ENCODE results near the gene GAA.

GAA gene

DNA sequence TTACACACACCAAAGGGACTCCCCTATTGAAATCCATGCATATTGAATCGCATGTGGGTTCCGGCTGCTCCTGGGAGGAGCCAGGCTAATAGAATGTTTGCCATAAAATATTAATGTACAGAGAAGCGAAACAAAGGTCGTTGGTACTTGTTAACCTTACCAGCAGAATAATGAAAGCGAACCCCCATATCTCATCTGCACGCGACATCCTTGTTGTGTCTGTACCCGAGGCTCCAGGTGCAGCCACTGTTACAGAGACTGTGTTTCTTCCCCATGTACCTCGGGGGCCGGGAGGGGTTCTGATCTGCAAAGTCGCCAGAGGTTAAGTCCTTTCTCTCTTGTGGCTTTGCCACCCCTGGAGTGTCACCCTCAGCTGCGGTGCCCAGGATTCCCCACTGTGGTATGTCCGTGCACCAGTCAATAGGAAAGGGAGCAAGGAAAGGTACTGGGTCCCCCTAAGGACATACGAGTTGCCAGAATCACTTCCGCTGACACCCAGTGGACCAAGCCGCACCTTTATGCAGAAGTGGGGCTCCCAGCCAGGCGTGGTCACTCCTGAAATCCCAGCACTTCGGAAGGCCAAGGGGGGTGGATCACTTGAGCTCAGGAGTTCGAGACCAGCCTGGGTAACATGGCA, 2.2 kb downstream of the GAA start:
- DNase-seq (ENCODE audit: low read depth in 2 of 2) = no peak

DNA sequence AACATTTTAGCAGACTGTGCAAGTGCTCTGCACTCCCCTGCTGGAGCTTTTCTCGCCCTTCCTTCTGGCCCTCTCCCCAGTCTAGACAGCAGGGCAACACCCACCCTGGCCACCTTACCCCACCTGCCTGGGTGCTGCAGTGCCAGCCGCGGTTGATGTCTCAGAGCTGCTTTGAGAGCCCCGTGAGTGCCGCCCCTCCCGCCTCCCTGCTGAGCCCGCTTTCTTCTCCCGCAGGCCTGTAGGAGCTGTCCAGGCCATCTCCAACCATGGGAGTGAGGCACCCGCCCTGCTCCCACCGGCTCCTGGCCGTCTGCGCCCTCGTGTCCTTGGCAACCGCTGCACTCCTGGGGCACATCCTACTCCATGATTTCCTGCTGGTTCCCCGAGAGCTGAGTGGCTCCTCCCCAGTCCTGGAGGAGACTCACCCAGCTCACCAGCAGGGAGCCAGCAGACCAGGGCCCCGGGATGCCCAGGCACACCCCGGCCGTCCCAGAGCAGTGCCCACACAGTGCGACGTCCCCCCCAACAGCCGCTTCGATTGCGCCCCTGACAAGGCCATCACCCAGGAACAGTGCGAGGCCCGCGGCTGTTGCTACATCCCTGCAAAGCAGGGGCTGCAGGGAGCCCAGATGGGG, 3.1 kb downstream of the GAA start:
- DNase-seq (ENCODE audit: low read depth in 2 of 2) = no peak

DNA sequence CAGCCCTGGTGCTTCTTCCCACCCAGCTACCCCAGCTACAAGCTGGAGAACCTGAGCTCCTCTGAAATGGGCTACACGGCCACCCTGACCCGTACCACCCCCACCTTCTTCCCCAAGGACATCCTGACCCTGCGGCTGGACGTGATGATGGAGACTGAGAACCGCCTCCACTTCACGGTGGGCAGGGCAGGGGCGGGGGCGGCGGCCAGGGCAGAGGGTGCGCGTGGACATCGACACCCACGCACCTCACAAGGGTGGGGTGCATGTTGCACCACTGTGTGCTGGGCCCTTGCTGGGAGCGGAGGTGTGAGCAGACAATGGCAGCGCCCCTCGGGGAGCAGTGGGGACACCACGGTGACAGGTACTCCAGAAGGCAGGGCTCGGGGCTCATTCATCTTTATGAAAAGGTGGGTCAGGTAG, 3.6 kb downstream of the GAA start:
- DNase-seq (ENCODE audit: low read depth in 2 of 2) = no peak

DNA sequence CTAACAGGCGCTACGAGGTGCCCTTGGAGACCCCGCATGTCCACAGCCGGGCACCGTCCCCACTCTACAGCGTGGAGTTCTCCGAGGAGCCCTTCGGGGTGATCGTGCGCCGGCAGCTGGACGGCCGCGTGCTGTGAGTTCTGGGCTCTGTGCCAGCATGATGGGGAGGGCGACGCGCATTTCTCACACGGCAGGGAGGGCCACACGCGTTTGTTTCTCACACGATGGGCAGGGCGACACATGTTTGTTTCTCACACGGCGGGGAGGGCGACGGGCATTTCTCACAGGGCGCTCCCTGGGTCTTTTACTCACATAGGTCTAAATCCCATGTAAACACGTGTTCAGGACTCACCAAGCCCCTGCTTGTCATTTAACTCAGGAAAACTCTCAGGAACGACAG, 4.4 kb downstream of the GAA start:
- no peak for DNase-seq (ENCODE audit: low read depth in 2 of 2)

DNA sequence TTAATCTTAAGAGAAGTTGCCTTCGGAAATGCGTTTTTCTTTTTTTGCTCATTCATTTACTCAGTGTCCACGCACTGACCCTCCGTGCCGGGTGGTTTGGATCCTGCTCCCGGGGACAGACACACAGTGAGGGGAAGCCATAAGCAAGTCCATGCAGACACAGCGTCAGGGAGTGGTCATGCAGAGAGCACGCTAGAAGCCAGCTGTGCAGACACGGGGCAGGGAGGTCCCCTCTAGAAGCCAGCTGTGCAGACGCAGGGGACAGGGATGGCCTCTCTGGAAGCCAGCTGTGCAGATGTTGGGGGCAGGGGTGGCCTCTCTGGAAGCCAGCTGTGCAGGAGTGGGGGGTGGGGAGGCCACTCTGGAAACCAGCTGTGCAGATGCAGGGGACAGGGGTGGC, 4.8 kb downstream of the GAA start:
- no peak for DNase-seq (ENCODE audit: low read depth in 2 of 2)

DNA sequence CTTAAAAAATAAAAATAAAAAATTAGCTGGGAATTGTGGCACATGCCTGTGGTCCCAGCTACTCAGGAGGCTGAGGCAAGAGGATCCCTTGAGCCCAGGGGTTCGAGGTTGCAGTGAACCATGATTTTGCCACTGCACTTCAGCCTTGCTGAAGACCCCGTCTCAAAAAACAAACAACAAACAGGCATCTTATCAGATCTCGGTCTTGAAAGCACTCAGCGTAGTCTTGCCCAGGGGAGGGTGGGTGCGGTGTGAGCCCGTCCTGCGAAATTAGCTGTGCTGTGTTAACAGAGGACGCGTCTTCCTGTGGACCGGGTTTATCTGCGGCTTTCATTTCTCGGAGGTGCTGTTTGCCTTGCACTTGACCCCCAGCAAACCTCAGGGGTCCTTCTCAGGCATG, 5.4 kb downstream of the GAA start:
- no peak for DNase-seq (ENCODE audit: low read depth in 2 of 2)

DNA sequence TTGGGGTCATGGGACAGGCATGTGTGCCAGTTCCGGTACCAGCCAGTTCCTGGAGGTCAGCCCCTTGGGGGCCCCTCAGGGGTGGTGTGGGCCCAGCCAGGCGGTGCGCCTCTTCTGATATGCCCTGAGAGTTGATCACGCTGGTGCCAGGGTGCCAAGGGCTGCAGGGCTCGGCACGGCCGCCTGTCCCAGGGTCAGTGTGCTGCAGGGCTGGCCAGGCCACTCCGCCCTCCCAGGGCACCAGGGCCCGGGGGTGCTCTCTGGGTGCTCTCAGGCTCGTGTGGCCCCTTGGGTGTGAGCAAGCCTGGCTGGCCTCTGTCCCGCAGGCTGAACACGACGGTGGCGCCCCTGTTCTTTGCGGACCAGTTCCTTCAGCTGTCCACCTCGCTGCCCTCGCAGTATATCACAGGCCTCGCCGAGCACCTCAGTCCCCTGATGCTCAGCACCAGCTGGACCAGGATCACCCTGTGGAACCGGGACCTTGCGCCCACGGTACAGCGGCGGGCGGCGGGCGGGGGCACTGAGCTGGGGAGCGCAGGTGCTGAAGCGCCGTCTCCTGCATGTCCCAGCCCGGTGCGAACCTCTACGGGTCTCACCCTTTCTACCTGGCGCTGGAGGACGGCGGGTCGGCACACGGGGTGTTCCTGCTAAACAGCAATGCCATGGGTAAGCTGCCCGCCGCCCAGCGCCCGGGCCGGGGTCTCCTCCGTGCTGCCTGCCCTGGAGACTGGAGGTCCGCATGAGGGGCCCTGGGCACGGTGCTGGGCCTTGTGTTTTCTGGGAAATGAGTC, 6.0 kb downstream of the GAA start:
- no peak for DNase-seq (ENCODE audit: low read depth in 2 of 2)

DNA sequence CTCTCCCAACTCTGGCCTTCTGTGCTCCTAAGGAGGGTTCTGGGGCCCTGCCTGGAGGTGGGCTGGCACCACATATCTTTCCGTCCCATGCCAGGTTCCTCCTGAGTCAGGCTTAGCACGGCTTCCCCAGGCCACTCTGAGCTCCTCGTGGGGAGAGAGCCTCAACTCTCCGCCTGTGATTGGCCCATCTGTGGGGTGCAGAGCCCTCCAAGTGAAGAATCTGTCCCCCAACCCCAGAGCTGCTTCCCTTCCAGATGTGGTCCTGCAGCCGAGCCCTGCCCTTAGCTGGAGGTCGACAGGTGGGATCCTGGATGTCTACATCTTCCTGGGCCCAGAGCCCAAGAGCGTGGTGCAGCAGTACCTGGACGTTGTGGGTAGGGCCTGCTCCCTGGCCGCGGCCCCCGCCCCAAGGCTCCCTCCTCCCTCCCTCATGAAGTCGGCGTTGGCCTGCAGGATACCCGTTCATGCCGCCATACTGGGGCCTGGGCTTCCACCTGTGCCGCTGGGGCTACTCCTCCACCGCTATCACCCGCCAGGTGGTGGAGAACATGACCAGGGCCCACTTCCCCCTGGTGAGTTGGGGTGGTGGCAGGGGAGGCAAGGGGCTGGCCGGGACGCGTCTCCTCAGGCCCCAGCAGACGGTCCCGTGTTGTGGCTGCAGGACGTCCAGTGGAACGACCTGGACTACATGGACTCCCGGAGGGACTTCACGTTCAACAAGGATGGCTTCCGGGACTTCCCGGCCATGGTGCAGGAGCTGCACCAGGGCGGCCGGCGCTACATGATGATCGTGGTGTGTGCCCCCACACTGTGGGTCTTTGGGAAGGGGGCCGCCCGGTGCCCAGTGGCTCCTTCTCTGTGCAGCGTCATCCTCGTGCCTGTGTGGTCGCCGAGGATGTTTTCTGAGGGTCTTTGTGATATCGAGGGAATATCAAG, 6.9 kb downstream of the GAA start:
- no peak for DNase-seq (ENCODE audit: low read depth in 2 of 2)

DNA sequence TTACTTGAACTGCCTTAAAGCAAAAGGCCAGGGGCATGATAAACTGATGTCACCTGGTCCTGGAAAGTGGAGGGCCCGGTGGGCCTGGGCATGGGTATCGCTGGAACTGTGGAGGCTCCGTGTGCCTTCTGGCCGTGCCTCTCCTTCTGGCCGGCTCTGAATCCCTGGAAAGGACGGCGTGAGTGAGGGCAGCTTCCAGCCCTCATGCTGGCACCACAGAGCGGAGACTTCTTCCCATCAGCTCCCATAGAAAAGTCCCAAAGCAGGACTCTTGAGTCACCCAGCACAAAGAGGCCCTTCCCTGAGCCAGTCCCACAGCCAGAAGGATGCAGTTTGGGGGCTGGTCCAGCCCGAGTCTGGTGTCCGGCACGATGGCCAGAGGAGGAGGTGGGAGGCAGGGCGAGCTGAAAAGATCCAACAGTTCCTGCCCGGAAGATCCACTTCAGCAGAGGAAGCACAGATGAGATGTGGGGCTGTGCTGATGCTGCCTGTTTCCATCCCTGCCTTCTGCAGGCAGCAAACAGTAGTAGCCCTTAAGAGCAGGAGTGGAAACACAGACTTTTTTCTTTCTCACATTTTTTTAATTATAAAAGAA, 7.8 kb downstream of the GAA start:
- DNase-seq (ENCODE audit: low read depth in 2 of 2) = no peak

DNA sequence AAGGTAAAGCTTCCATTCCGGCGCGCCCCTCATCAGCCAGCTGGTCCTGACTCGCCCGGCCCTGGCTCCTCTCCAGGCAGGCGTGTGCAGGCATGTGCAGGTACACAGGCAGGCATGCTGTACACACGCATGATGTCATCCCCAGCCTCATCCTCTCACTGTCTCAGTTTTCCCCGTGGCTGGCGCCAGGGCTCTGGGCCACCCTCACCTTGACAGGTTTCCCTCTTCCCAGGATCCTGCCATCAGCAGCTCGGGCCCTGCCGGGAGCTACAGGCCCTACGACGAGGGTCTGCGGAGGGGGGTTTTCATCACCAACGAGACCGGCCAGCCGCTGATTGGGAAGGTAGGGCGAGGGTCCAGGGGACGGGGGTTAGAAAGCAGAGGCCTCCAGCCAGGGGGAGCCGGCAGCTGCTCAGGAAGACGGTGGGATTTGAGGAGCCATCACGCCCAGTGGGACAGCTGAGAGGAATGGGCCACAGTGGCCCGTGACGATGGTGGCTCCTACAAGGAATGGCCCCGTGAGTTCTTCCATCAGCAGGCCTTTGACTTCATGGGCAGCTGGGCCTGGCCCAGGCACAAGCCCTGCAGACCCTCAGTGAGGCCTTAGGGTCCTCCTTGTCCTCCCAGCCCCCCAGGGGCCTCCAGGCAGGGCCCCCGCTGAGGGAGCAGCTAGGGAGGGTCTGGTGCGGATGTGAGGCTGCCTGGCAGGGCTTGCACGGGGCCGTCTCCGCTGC, 8.5 kb downstream of the GAA start:
- no peak for DNase-seq (ENCODE audit: low read depth in 2 of 2)

DNA sequence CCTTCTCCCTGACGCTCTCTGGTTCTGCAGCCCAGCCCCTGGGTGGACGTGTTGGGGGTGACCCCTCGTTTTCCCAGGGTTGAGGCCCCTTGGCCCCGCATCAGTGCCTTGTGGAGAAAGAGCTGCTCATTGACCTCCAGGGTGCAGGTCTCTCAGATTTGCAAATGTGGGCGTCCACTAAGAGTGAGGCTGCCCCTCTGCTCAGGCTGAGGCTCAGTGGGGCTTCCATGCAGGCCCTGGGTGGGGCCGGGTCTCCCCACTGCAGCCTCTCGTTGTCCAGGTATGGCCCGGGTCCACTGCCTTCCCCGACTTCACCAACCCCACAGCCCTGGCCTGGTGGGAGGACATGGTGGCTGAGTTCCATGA, 9.0 kb downstream of the GAA start:
- no peak for DNase-seq (ENCODE audit: low read depth in 2 of 2)

DNA sequence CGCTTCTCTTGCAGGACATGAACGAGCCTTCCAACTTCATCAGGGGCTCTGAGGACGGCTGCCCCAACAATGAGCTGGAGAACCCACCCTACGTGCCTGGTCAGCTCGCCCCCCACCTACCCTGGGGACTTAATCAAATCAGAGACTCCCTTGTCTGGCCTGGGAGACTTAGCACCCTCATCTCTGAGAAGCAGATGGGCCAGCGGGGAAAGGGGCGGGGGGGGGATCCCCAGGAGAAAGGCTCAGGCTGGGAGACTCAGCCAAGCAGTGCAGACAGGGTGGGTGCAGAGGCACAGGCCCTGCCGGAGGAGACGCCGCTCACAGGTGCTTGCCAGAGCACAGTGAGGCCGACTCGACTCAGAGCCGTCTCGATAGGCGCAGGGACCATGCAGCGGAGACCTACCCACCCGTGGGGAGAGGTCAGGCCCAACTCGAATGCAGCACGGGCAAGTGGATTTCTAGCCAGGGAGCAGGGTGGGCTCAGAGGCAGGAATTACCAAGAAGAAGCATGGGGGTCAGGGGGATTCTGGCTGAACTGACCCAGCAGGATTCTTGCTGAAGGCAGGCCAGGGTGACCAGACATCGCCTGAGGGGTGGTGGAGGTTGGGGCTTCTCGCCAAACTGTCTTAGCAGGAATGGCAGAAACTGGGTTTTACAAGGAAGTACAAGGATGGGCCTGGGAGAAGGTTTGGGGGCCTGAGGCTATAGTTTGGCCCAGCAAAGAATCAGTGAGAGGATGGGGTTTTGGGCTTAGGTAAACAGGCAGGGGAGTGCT, 9.7 kb downstream of the GAA start:
- no peak for DNase-seq (ENCODE audit: low read depth in 2 of 2)

DNA sequence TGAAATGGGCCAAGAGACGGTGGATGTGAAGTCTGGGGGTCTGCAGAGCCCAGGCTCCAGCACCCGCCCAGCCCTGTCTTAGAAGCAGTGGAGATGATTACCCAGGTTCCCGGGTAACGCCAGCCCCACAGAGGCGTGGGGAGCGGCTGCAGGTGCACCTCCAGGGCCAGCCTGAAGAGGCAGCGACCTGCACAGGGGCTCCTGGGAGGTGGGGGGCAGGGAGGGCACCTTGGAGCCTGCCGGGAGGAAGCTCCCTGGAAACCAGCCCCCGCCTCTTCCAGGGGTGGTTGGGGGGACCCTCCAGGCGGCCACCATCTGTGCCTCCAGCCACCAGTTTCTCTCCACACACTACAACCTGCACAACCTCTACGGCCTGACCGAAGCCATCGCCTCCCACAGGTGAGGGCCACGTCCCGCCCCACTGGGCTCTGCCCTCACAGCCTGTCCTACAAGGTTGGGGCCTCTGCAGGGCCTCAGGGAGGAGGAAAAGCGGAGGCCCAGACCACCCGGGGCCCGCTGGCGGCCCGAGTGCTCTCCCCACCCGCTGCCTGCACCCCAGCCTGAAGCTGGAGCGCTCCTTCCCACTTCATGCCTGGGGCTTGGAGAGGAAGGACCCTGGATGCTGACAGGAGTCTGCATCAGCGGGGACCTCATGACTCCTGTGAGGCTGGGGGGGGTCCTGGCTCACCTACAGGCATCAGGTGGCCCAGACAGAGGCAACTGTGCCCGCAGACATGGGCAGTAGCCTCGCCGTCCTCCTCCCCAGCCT, 10.5 kb downstream of the GAA start:
- no peak for DNase-seq (ENCODE audit: low read depth in 2 of 2)

DNA sequence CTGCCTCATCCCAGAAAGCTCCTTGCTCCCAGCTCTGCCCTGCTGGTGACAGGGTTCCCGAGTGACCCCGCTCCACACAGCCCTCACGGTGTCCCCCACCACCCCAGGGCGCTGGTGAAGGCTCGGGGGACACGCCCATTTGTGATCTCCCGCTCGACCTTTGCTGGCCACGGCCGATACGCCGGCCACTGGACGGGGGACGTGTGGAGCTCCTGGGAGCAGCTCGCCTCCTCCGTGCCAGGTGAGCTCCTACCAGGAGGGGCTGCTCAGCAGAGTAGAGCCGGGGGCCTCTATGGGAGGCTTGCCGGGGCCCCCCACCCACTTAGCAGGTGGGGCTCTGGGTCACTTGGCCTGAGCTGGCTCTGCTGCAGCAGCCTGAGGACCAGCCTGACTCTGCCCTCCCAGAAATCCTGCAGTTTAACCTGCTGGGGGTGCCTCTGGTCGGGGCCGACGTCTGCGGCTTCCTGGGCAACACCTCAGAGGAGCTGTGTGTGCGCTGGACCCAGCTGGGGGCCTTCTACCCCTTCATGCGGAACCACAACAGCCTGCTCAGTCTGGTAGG, 11.2 kb downstream of the GAA start:
- DNase-seq (ENCODE audit: low read depth in 2 of 2) = no peak

DNA sequence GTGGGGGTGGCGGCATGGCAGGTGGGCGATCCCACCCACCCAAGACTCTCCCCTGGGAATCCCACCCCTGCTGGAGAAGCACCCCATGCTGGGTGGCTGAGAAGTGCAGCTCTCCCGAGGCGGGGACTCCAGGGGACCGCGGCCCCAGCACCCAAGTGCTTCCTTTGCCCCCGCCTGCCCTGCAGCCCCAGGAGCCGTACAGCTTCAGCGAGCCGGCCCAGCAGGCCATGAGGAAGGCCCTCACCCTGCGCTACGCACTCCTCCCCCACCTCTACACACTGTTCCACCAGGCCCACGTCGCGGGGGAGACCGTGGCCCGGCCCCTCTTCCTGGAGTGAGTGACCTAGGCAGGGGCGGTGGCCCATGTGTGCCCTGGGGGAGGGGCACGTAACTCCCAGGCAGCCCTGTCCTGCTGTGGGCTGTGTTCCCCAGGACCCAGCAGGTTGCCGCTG, 11.7 kb downstream of the GAA start:
- DNase-seq (ENCODE audit: low read depth in 2 of 2) = no peak

DNA sequence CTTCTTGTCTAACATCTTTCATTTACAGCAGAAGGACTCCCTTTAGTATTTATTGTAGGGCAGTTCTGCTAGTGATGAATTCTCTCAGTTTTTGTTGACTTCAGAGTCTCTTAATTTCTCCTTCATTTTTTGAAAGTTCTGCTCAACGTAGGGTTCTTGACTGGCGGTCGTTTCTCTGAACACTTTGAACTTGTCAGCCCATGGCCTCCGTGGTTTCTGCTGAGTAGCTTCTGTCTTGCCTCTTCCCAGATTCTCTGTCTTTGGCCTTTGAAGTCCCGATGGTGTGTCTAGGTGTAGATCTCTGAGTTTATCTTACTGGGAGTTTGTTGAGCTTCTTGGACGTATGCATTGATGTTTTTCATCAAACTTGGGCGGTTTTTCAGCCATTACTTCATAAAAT, 13.4 kb downstream of the GAA start:
- DNase-seq (ENCODE audit: low read depth in 2 of 2) = no peak

DNA sequence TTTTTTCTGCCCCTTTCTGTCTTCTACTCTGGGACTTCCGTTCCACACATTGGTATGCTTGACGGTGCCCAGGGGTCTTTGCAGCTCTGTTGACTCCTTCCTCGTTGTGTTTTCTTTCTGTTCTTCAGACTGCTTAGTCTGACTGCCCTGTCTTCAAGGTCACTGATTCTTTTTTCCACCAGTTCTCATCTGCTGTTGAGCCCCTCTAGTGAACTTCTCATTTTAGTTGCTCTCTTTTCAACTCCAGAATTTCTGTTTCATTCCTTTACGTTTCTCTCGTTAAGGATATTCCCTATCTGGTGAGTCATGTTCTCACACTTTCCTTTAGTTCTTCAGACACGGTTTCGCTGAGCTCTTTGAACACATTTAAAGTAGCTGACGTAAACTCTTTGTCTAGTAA, 13.8 kb downstream of the GAA start:
- DNase-seq (ENCODE audit: low read depth in 2 of 2) = no peak

DNA sequence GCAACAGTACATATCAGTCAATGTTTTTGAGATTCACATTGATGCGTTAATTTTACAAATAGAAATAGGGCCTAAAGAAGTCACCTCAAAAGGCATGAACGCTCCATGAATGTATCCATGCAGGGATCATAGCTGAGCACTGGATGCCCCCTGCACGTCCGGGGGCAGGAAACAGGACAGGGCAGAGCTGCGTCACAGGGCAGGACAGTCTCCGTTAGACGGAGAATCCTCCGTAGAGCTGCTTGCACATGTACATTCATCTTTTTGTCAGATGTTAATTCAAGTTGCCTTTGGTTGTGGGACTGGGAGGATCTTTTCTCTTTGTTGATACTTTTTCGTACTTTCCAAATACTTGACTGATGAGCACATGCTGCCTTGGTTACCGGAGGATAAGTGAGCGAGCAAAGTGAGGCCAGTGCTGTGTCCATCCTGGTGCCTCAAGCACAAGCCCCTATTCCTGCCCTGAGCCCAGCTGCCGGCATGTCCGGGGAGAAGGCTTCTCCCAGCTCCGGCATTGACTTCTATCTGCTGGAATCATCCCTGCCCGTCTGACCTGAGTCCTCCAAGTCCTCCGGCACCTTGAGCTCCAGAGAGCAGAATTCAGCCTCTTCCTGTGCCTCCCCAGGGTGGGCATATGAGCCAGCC, 15.0 kb downstream of the GAA start:
- no peak for DNase-seq (ENCODE audit: low read depth in 2 of 2)

Measured in stimulated activated CD8-positive, alpha-beta memory T cell treated with anti-CD3 and anti-CD28 coated beads, Interleukin-7, amount 100 ng/mL, for 4 hours (primary cell).